Brain microvascular endothelial cell (primary cell): ENCODE results near the gene NRP1.

Experiments
- DNase-seq: peaks from one replicate; pipeline ENCODE4 v3.0.0-alpha.2; 2020
- H3K27ac ChIP-seq: fragments of 250-450 bp; sonication (Bioruptor Pico); 2 replicates; pipeline ENCODE4 v1.5.1; 2020; ENCODE audit warnings: mild to moderate bottlenecking, moderate library complexity
- H3K27me3 ChIP-seq: fragments of 250-450 bp; sonication (Bioruptor Pico); replicated peaks from 2 replicates; pipeline ENCODE4 v1.5.1; 2020; ENCODE audit warnings: mild to moderate bottlenecking
- H3K36me3 ChIP-seq: fragments of 250-450 bp; sonication (Bioruptor Pico); replicated peaks from 2 replicates; pipeline ENCODE4 v1.5.1; 2020; ENCODE audit warnings: mild to moderate bottlenecking
- H3K4me3 ChIP-seq: 2 replicates; pipeline ENCODE4 v1.5.1; 2011; ENCODE audit warnings: low read depth, mild to moderate bottlenecking, control low read depth, low read length, moderate library complexity
- in situ Hi-C: cut with HindIII; loops from 2 replicates; pipeline ENCODE4 v1.10.0; 2017; ENCODE audit warnings: low sequenced_read_pairs, low pct_ligation_motif_present
- TF ChIP-seq, protein P1 (sequence below): IDR thresholded peaks from 2 replicates; pipeline ENCODE4 v1.5.1; 2011; ENCODE audit warnings: low read depth, mild to moderate bottlenecking, moderate library complexity, low read length, control low read depth, inconsistent platforms; ENCODE audit errors: missing control alignments

The NRP1 gene

DNA sequence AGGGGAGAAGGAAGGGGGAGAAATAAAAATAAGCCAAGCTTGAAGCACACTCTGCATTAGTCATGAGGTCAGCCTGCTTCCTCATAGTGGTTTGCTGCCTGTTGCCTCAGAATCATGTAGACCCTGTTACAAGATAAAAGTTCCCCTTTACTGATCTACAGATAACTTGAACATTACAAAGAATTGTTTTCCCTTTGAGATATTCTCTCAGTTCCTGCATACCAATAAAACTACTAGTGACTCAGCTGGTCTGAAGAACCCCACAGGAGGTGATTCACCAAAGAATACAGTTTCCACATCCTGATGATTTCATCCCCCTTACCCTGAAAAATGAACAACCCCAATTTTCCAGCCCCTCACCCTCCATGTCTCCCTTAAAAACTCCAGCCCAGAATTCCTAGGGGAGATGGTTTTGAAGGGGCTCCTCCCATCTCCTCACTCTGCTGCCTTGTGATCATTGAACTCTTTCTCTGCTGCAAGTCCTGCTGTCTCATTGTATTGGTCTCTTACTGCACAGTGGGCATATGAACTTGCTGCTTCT lies 31.5 kb upstream of the NRP1 start:
- TF ChIP-seq, protein P1, sequence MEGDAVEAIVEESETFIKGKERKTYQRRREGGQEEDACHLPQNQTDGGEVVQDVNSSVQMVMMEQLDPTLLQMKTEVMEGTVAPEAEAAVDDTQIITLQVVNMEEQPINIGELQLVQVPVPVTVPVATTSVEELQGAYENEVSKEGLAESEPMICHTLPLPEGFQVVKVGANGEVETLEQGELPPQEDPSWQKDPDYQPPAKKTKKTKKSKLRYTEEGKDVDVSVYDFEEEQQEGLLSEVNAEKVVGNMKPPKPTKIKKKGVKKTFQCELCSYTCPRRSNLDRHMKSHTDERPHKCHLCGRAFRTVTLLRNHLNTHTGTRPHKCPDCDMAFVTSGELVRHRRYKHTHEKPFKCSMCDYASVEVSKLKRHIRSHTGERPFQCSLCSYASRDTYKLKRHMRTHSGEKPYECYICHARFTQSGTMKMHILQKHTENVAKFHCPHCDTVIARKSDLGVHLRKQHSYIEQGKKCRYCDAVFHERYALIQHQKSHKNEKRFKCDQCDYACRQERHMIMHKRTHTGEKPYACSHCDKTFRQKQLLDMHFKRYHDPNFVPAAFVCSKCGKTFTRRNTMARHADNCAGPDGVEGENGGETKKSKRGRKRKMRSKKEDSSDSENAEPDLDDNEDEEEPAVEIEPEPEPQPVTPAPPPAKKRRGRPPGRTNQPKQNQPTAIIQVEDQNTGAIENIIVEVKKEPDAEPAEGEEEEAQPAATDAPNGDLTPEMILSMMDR = no peak
- Histone ChIP-seq H3K27me3 (no peaks in the 10 kb centered on the region), H3K27ac (peak overlapping the region; percentile 87), H3K36me3 (no peaks in the 10 kb centered on the region), H3K4me3 (no peak overlapping the region)
- DNase-seq = peak; percentile 93
- in situ Hi-C loops = no loop called here

DNA sequence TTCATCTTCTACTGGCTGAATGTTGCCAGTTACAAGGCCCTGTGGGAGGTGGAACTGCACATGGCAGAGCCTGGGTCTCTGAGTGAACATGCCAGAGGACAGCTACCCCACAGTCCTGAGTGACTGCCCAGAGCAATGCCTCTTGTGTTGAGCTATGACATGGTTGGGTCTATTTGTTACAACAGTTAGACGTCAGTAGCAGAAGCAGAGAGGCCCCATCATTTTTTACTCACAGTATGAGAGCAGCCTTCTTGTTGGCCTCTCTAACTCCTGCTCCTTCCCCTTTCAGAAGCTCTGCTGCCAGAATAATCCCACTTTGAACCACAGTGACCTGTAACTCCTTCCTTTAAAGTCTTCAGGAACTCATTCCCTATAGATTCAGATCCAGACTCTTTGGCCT lies 30.8 kb upstream of the NRP1 start:
- Histone ChIP-seq H3K4me3 (no peak overlapping the region), H3K36me3 (no peaks in the 10 kb centered on the region), H3K27me3 (no peaks in the 10 kb centered on the region), H3K27ac (peak overlapping the region; percentile 87)
- DNase-seq = peak; percentile 35
- in situ Hi-C loops = no loop called here
- TF ChIP-seq, protein P1 = no peak

DNA sequence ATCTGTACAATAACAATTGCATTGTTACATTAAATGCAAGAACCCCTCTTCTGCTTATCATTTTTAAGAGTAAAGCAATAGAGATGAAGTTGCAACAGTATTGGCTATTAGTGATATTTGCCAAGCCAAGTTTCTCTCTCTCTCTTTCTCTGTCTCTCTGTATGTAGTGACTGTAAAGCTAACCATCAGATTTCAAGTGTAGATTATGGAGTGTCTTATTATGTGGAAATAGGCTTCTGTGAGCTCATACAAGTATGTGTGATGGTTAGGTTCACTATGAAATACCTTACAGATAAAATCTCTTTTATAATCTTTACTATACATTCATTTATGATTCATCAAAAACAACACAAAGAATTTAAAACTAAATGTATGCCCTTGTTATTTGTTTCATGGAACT lies 28.6 kb upstream of the NRP1 start:
- in situ Hi-C loops = no loop called here
- DNase-seq = no peak
- no peak overlapping the region for H3K4me3 ChIP-seq
- TF ChIP-seq, protein P1 = no peak
- no peaks in the 10 kb centered on the region for H3K27me3 ChIP-seq
- H3K27ac ChIP-seq = no peak overlapping the region
- H3K36me3 ChIP-seq = no peaks in the 10 kb centered on the region

DNA sequence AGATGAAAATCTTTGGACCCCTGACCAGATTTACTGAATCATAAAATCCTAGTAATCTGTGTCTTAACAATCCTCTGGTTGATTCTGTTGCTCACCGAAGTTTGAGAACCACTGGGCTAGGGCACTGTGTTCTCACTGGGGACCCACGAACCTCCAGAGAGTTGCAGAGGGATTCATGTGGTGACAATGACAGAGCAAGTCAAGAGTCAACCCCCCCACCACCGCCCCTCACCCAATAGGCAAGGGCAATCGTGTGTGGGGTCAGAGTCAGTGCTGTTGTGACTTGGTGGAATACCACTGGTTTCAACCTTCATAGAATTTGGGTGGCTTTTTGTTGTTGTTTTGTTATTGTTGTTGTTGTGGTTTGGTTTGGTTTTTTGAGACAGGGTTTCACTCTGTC lies 23.5 kb upstream of the NRP1 start:
- H3K27me3 ChIP-seq = no peaks in the 10 kb centered on the region
- H3K27ac ChIP-seq = no peak overlapping the region
- in situ Hi-C loops = no loop called here
- no peak for DNase-seq
- no peak overlapping the region for H3K4me3 ChIP-seq
- H3K36me3 ChIP-seq = no peaks in the 10 kb centered on the region
- TF ChIP-seq, protein P1 = no peak

DNA sequence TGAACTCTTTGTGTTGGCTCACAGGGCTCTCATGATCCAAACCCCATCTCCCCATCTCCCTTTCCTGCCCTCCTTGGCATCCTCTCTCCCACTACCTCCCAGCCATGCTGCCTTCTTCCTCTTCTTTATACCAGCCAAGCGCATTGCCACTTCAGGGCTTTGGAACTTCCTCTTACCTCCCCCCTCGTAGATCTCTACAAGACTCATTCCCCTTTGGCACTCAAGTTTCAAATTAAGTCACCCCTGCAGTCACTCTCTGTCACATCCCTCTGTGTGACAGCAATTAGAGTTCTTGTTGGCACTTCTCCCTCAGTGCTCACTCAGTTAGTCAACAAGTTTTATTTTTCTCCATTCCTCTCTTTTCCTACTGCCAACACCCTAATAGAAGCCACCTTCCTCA lies 20.8 kb upstream of the NRP1 start:
- no peaks in the 10 kb centered on the region for H3K36me3 ChIP-seq
- no peak for DNase-seq
- H3K27me3 ChIP-seq = no peaks in the 10 kb centered on the region
- TF ChIP-seq, protein P1 = no peak
- in situ Hi-C loops = no loop called here
- H3K27ac ChIP-seq = no peak overlapping the region
- H3K4me3 ChIP-seq = no peak overlapping the region

DNA sequence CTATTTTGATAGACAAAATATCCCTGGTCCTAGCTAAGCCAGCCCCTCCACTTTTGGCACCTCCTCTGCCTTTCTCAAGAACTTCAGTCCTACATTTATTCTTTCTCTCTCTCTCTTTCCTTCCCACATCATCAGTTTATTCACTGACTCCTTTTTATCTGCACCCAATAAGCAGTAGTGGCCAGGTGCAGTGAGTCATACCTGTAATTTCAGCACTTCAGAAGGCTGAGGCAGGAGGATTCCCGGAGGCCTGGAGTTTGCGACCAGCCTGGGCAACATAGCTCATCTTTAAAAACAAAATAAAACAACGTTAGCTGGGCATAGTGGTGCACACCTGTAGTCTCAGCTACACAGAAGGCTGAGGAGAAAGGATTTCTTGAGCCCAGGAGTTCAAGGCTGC lies 19.4 kb upstream of the NRP1 start:
- no peak for DNase-seq
- TF ChIP-seq, protein P1 = no peak
- Histone ChIP-seq H3K27me3 (no peaks in the 10 kb centered on the region), H3K36me3 (no peaks in the 10 kb centered on the region), H3K27ac (no peak overlapping the region), H3K4me3 (no peak overlapping the region)
- in situ Hi-C loops = no loop called here
